ENCODE results near the gene PLXDC2.

The PLXDC2 gene

GRCh38 chr10:19946245-19946644 lies 130.0 kb downstream of the PLXDC2 start:
- no peak for DNase-seq

- DNase-seq: no peak
Measured at GRCh38 chr10:19946791-19947190, 130.6 kb downstream of the PLXDC2 start.

GRCh38 chr10:19947215-19947614 lies 131.0 kb downstream of the PLXDC2 start:
- no peak for DNase-seq

GRCh38 chr10:19947656-19948055 lies 131.4 kb downstream of the PLXDC2 start:
- DNase-seq: no peak

GRCh38 chr10:19952224-19953010 lies 136.2 kb downstream of the PLXDC2 start:
- no peak for DNase-seq

GRCh38 chr10:19954601-19955000 lies 138.4 kb downstream of the PLXDC2 start:
- no peak for DNase-seq

GRCh38 chr10:19956516-19957032 lies 140.3 kb downstream of the PLXDC2 start:
- DNase-seq: no peak

GRCh38 chr10:19958787-19959186 lies 142.6 kb downstream of the PLXDC2 start:
- no peak for DNase-seq

- DNase-seq: no peak
Measured at GRCh38 chr10:19961076-19962053, 145.1 kb downstream of the PLXDC2 start.

- no peak for DNase-seq
Measured at GRCh38 chr10:19964625-19965024, 148.4 kb downstream of the PLXDC2 start.

GRCh38 chr10:19966751-19967150 lies 150.5 kb downstream of the PLXDC2 start:
- no peak for DNase-seq

- DNase-seq: no peak
Measured at GRCh38 chr10:19967981-19968380, 151.7 kb downstream of the PLXDC2 start.

- no peak for DNase-seq
Measured at GRCh38 chr10:19968745-19969144, 152.5 kb downstream of the PLXDC2 start.

GRCh38 chr10:19970256-19970655 lies 154.0 kb downstream of the PLXDC2 start:
- no peak for DNase-seq

GRCh38 chr10:19970717-19971116 lies 154.5 kb downstream of the PLXDC2 start:
- DNase-seq: no peak

GRCh38 chr10:19971343-19972052 lies 155.3 kb downstream of the PLXDC2 start:
- no peak for DNase-seq

- no peak for DNase-seq
Measured at GRCh38 chr10:19974138-19974537, 157.9 kb downstream of the PLXDC2 start.

- no peak for DNase-seq
Measured at GRCh38 chr10:19974554-19974953, 158.3 kb downstream of the PLXDC2 start.

- DNase-seq: no peak
Measured at GRCh38 chr10:19977097-19977521, 160.9 kb downstream of the PLXDC2 start.

- no peak for DNase-seq
Measured at GRCh38 chr10:19979628-19980027, 163.4 kb downstream of the PLXDC2 start.

- no peak for DNase-seq
Measured at GRCh38 chr10:19983880-19984565, 167.8 kb downstream of the PLXDC2 start.

GRCh38 chr10:19985745-19986144 lies 169.5 kb downstream of the PLXDC2 start:
- no peak for DNase-seq

Measured in activated CD4-positive, alpha-beta T cell treated with anti-CD3 and anti-CD28 coated beads, Interleukin-2, amount 50 U/mL, for 4 hours (primary cell).